GM12864 (cell line): Measurements from ENCODE around the gene TDRD7.
A peak's percentile ranks its signal among the peaks of the same experiment; 100 is the strongest.

Source experiments
- DNase-seq: peaks from one replicate; pipeline ENCODE4 v3.0.0-alpha.2; 2011; ENCODE audit warnings: low read depth
- H3K4me3 ChIP-seq: 2 replicates; pipeline ENCODE4 v1.5.1; 2011; ENCODE audit warnings: mild to moderate bottlenecking, low read depth, low read length, control low read depth
- CTCF ChIP-seq: IDR thresholded peaks from 2 replicates; pipeline ENCODE4 v1.5.1; 2011; ENCODE audit warnings: low read depth, mild to moderate bottlenecking, moderate library complexity, low read length, control low read depth, inconsistent platforms; ENCODE audit errors: missing control alignments

The TDRD7 gene

GRCh38 chr9:97396256-97396655, 15.6 kb upstream of the TDRD7 start:
- DNase-seq, result no peak
- no peak overlapping the region for H3K4me3 ChIP-seq
- TF ChIP-seq CTCF, result no peak

- TF ChIP-seq CTCF, result no peak
- DNase-seq, result no peak
- H3K4me3 ChIP-seq, result no peak overlapping the region
These were observed 14.7 kb upstream of the TDRD7 start for GRCh38 chr9:97397220-97397619.

GRCh38 chr9:97398999-97399758, 12.7 kb upstream of the TDRD7 start:
- no peak overlapping the region for H3K4me3 ChIP-seq
- no peak for DNase-seq
- peak; percentile 100 for TF ChIP-seq CTCF

GRCh38 chr9:97403746-97404316, 8.1 kb upstream of the TDRD7 start:
- H3K4me3 ChIP-seq, result no peak overlapping the region
- DNase-seq, result no peak
- TF ChIP-seq CTCF, result no peak

GRCh38 chr9:97405551-97405950, 6.3 kb upstream of the TDRD7 start:
- no peak for DNase-seq
- no peak overlapping the region for H3K4me3 ChIP-seq
- no peak for TF ChIP-seq CTCF

GRCh38 chr9:97406620-97407177, 5.2 kb upstream of the TDRD7 start:
- DNase-seq, result no peak
- no peak for TF ChIP-seq CTCF
- no peak overlapping the region for H3K4me3 ChIP-seq
